Osteocyte (in vitro differentiated cells): ENCODE data around the gene SHROOM3. TPM values are rescaled to one million over a fixed set of nuclear protein-coding genes. Genes with fewer than 3 reads are reported as not detected.

ENCODE experiments used
- DNase-seq: peaks from one replicate; pipeline ENCODE4 v3.0.0; 2021; ENCODE audit warnings: mixed read lengths; ENCODE audit not compliant: unreplicated experiment; ENCODE audit errors: extremely low spot score
- H3K27ac Mint-ChIP-seq: one replicate; pipeline ENCODE4 v1.8.0; 2021; ENCODE audit warnings: mild to moderate bottlenecking, mixed read lengths; ENCODE audit not compliant: unreplicated experiment
- H3K27me3 Mint-ChIP-seq: one replicate; pipeline ENCODE4 v1.8.0; 2021; ENCODE audit warnings: mixed read lengths; ENCODE audit not compliant: unreplicated experiment
- H3K36me3 Mint-ChIP-seq: one replicate; pipeline ENCODE4 v1.8.0; 2021; ENCODE audit warnings: mixed read lengths; ENCODE audit not compliant: unreplicated experiment
- H3K4me1 Mint-ChIP-seq: one replicate; pipeline ENCODE4 v1.8.0; 2021; ENCODE audit warnings: mixed read lengths; ENCODE audit not compliant: unreplicated experiment
- H3K4me3 Mint-ChIP-seq: one replicate; pipeline ENCODE4 v1.8.0; 2021; ENCODE audit warnings: mild to moderate bottlenecking, moderate library complexity, mixed read lengths; ENCODE audit not compliant: unreplicated experiment
- H3K9me3 Mint-ChIP-seq: one replicate; pipeline ENCODE4 v1.8.0; 2021; ENCODE audit warnings: mixed read lengths; ENCODE audit not compliant: unreplicated experiment
- CTCF ChIP-seq: fragments of 200-600 bp; sonication (generic); IDR thresholded peaks from 2 replicates; pipeline ENCODE4 v1.5.0; 2021; ENCODE audit warnings: antibody characterized with exemption, mild to moderate bottlenecking, moderate library complexity
- total RNA-seq: library from RNA; stranded (reverse); gene quantifications from 2 replicates; pipeline ENCODE4 v1.2.1, GENCODE V29; 2021

Gene SHROOM3
- total RNA-seq, 1 donor from 2014 or later = 4.8 TPM

DNA sequence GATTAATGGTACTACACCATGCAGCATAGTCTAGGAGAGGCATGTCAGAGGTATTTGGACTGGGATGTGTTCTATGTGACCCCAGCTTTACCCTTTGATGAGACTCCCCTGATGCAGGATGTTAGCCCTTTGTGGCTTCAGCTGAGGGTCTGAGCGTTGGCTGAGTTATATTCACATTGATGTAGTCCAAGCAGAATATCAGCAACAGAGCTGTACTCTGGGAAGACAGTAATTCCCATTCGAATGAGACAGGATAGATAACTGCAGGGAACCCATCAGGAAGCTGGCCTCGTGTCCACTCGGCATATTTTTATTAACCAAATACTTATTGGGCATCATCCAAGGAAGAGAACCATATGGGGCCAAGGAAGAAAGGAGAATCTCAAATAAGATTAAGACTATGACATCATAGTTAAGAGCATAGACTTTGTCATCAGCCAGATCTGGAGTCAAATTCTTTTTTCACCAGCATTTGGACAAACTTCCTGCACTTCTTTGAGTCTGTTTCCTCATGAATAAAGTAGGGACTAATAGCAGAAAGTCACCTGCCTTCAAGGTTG, 264.8 kb downstream of the SHROOM3 start:
- no peak for DNase-seq
- Mint-ChIP-seq H3K4me1 (peaks cover 24% of the 10 kb centered on the region), H3K9me3 (no peaks in the 10 kb centered on the region), H3K27me3 (no peaks in the 10 kb centered on the region), H3K36me3 (no peaks in the 10 kb centered on the region), H3K4me3 (no peak overlapping the region), H3K27ac (no peak overlapping the region)
- no peak for TF ChIP-seq CTCF

- Mint-ChIP-seq H3K4me1 (peaks cover 34% of the 10 kb centered on the region), H3K27ac (no peak overlapping the region), H3K4me3 (no peak overlapping the region), H3K9me3 (no peaks in the 10 kb centered on the region), H3K36me3 (no peaks in the 10 kb centered on the region), H3K27me3 (no peaks in the 10 kb centered on the region)
- TF ChIP-seq CTCF = no peak
- DNase-seq = no peak
Measured at GRCh38 chr4:76702440-76703122, 267.6 kb downstream of the SHROOM3 start.

- Mint-ChIP-seq H3K27ac (no peak overlapping the region), H3K4me3 (no peak overlapping the region), H3K9me3 (no peaks in the 10 kb centered on the region), H3K27me3 (no peaks in the 10 kb centered on the region), H3K36me3 (no peaks in the 10 kb centered on the region), H3K4me1 (peaks cover 34% of the 10 kb centered on the region)
- DNase-seq = no peak
- TF ChIP-seq CTCF = no peak
Measured at GRCh38 chr4:76703123-76703490, 268.1 kb downstream of the SHROOM3 start.

DNA sequence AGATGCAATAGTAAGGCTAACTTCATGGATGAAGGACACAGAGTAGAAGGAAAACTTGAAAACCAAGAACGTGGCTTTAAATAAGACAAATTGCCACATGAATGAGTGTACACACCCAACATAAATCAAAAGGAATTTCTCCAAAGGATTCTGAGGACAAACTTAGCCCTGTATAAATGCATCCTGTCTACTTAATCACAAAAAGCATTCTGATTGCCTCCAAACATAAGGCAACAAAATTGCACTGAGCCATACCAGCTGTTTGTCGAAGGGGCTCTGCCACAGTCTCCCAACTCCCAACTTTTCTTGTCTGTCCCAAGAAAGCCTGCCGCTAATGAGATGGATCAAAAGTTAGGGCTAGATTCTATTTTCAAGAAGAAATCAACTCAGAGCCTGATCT, 268.6 kb downstream of the SHROOM3 start:
- H3K36me3 Mint-ChIP-seq = no peaks in the 10 kb centered on the region
- DNase-seq = no peak
- H3K4me1 Mint-ChIP-seq = peaks cover 34% of the 10 kb centered on the region
- H3K4me3 Mint-ChIP-seq = no peak overlapping the region
- H3K27me3 Mint-ChIP-seq = no peaks in the 10 kb centered on the region
- no peaks in the 10 kb centered on the region for H3K9me3 Mint-ChIP-seq
- H3K27ac Mint-ChIP-seq = peak overlapping the region; percentile 33
- no peak for TF ChIP-seq CTCF

- no peak for TF ChIP-seq CTCF
- H3K36me3 Mint-ChIP-seq = no peaks in the 10 kb centered on the region
- no peak for DNase-seq
- no peaks in the 10 kb centered on the region for H3K9me3 Mint-ChIP-seq
- peaks cover 39% of the 10 kb centered on the region for H3K4me1 Mint-ChIP-seq
- no peak overlapping the region for H3K27ac Mint-ChIP-seq
- no peaks in the 10 kb centered on the region for H3K27me3 Mint-ChIP-seq
- H3K4me3 Mint-ChIP-seq = no peak overlapping the region
Measured at GRCh38 chr4:76704133-76704881, 269.3 kb downstream of the SHROOM3 start.
